NCI-H510A treated with DMSO at 0.1 percent for 48 hours (cell line): Measurements from ENCODE around the gene TMEM176A.

ENCODE experiments used
- DNase-seq: peaks from one replicate; lab custom pipeline; 2025; lab: John Stamatoyannopoulos, UW

TMEM176A gene

DNA sequence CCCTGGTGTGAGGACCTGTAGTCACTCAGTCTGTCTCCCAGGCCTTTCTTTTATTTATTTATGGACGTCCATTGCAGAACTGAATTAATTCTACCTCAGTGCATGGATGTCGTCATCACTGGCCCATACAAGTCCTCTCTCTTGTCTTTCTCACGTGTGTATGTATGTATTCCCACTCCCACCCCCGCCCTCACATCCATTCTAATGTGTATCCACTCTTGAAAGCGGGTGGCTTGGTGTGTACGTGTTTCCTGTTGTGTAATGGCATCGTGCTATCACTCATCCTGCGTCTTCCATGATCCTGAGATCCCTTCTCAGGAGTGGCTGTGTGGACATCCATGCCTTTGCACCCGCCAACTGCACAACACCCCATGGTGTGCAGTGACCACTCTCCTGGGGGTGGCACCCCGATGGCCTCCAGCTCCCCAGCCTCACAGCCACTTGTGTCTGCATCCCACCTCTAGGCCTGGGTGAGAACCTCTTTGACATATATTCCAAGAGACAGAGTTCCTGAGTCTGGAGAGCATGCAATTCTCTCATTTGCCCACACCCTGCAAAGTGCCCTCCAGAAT, 48.7 kb downstream of the TMEM176A start:
- DNase-seq: no peak

GRCh38 chr7:150850273-150850672, 49.7 kb downstream of the TMEM176A start:
- no peak for DNase-seq

DNA sequence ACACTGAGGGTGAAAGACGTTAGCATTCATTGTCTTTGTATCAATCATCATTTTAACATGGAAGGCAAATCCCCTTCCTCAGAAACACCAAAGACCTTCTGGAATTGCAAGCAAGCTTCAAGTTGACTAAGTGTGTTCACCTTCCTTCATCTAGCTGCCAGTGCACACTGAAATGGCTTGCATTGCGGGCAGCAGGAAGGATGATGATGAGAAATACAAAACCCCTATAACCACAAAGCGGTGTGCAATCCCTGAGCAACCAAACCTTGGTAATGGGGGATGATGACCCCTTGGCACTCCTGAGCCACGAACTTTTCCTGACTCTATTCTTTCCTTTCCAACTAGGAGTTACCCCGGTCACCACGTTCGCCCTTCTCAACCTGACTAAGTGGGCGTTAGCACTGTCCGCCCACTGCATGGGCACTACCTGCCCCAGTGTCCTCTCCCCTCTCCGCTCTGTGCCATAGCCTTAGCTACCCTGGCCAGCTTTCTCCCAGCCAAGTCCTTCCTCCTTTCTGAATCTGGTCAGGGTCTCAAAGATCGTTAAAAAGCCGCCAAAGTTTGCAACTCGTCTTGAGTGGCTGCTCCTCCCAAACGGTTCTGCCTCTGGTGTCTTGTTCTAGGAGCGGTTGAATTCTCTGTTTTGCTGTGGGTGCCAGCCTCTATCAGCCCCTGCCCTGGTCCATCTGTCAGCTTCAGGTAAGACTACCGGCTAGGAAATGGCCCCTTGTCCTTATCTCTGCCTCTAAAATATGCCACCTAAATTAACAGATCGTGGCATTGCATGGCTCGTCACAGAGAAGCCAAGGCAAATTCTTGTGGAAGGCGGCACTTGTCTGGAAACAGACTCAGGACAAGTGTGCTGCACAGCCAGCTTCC, 51.2 kb downstream of the TMEM176A start:
- DNase-seq: no peak

DNA sequence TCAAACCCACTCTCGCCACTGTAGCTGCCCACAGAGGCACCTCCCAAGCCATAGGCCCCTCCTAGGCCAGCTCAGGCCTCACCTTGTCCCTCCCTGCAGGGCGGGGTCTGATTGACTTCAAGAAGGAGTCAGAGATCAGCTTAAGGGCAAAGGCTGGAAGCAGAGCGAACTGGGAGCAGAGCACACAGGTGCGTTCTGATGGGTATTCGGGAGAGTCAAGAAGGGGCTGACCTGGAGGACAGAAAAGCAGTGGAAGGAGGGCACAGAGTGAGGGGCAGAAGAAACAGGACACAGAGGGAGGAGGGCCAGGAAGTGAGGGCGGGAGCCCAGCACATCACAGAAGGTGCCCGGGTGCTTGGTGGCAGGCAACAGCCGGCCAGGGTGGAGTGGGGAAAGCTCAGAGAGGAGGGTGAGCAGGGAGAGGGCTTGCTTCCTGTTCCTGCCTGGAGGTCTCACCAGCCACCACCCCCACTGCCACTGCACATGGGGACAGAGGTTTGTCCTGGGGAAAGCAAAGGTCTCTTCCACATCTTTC, 51.9 kb downstream of the TMEM176A start, which contains the start of gene AOC1:
TSS of gene AOC1 (plus strand) at position 147 of the 535 bp plus-strand sequence. CDS start 3,954 bp downstream, outside the sequence.
- DNase-seq: peak; percentile 65

- no peak for DNase-seq
Measured at GRCh38 chr7:150854066-150855000, 53.8 kb downstream of the TMEM176A start.
